GM19193 (cell line): ENCODE measurements around the gene CFAP90.
A peak's percentile ranks its signal among the peaks of the same experiment; 100 is the strongest.

Experiments
- POLR2A ChIP-seq: IDR thresholded peaks from 4 replicates; pipeline ENCODE4 v1.6.1; 2011; ENCODE audit not compliant: insufficient read depth, insufficient read length; ENCODE audit errors: extremely low read depth

The CFAP90 gene

DNA sequence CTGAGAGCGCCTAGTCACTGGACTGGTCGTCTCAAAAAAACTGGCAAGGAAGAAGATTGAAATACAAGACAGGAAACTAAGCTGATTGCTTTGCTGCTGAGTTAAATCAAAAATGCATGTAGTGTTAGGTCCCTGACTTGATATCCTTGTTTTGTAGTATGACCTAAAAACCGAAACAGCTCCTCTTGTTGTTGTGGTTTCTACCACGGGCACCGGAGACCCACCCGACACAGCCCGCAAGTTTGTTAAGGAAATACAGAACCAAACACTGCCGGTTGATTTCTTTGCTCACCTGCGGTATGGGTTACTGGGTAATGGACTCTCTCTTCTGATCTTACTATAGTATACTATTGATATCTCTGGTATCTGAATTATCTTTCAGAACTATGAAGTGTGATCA is 22.3 kb upstream of the CFAP90 start:
- TF ChIP-seq POLR2A = no peak

DNA sequence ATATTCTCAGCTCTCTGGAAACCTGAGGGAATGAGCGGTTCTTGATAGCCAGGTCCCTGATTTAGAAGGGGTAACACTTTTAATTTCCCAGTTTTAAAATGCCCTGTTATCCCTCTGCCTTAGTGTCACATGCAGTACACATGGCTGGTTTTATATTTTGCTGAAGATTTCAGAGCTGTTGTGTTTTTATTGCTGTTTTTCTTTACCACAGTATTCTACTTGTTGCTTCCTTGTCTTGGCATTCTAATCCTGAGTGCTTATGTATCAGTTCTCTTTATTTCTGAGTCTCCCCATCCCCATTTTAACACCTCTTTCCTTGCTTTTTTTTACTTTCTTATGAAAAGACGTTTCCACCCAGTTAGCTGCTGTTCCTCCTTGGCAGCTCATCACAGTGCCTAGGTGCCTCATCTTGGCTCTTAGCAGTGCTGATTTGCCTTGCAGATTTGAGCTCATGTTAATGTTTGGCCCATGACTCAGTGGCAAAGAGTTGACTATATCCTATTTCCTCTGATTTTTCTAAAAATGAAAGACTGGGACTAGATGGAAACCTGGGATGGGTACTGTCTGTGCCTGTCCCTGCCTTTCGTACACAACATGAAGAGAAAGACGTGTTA is 21.7 kb upstream of the CFAP90 start:
- no peak for TF ChIP-seq POLR2A

DNA sequence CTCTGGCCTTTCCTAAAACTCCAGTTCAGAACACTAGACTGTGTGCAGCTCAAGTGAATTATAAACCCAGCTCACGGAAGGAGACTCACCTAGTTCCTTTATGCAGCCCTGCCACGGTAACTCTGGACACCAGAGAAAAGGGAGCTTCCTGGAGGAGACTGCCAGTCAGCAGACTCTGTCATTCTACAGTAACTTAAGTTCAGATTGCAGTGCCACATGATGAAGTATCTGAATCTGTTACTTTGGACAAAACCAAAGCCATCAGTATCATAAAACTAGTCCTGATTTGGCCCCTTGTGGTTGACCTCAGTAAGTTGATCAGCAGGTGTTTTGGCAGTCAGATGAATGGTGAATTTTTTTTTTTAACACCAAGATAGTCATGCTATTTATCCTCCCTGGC is 20.7 kb upstream of the CFAP90 start:
- no peak for TF ChIP-seq POLR2A

DNA sequence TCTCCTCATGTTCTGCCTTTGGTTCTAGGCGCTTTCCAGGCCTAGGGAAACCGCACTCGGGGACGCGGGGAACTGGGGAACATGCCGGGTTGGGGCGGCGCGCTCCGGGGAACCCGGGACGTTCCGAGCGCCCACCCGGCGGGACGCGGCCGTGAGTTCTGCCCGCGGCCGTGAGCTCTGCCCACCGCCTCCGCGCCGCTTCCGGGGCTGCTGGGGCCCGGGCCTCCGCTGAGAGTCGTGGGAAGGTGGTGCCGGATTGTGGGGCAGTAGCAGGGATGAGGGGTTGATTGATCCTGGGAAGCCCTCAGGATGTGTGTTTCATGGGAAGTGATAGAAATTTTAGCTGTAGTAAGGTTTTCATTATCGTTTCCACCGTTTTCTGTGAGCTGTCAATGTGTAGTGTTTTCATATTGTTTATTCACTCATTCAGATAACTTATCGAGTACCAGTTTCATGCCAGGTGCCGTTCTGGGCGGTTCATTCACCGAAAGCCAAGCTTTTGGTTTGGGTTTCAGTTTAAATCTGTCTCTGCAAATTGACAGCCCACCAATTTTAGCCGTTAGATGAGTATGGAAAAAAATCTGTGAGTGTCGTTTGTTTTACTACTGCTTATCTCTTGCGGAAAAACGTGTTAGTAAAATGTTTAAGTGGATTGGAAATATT is 18.7 kb upstream of the CFAP90 start:
- no peak for TF ChIP-seq POLR2A

GRCh38 chr5:7868773-7869473 is 18.0 kb upstream of the CFAP90 start, which contains the start of the genes FASTKD3 and MTRR:
Gene FASTKD3 (minus strand): TSS chr5:7869031. CDS start chr5:7868083, 948 bp downstream.
Gene MTRR (plus strand): TSS chr5:7869148. CDS start chr5:7870795, 1,647 bp downstream.
- peak; percentile 93 for TF ChIP-seq POLR2A

- no peak for TF ChIP-seq POLR2A
These were observed 17.5 kb upstream of the CFAP90 start for GRCh38 chr5:7868427-7868772.

GRCh38 chr5:7867260-7867659 is 16.3 kb upstream of the CFAP90 start:
- TF ChIP-seq POLR2A = no peak

DNA sequence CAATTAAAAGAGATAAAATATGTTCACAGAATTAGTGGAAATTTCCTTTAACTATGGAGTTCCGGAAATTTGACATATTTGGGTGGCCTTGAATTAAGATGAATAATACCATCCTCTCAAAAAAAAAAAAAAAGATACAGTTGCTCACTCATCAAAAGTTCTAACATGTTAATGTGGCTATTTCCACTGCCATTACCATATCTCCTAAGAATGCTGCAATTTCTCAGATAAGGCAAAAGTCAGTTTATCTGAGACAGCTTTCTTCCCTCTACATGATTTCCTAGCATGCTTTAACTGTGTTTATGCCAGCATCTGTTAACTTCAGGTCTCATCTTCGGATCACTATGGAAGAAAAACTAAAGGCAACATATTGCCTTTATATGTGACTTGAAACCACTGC is 15.3 kb upstream of the CFAP90 start:
- TF ChIP-seq POLR2A = no peak

DNA sequence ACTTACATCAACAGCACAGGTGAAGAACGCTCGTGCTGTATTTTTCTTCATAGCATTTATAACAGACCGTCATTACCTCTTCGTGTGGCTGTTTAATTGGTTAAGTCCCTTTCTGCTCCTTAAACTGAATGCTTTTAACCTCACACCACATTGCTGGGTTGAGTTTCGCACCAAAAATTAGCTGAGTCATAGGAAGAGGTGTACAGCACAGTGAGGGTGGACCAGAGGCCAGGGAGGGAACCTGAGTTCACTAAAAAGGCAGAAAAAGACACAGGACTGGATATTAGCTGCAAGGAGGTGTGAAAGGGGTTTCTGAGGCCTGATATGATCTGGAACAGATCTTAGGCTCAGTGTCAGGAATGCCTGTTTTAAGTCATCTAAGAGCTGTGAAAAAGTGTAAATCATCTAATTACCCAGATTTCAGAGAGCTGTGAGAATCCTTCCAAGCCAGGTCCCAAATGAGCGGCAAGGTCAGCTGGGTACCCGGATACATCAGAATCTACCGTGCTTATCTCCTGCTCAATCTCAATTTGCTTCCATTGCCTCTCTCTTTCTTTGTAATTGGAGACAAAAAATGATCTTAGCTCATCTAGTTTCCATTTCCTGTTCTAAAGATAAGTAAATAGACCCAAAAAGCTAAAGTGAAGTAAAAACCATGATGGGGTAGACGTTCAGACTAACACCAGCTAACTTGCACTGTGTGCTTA is 7.1 kb upstream of the CFAP90 start:
- TF ChIP-seq POLR2A = no peak

GRCh38 chr5:7857361-7857760 is 6.4 kb upstream of the CFAP90 start:
- TF ChIP-seq POLR2A = no peak

GRCh38 chr5:7856855-7857254 is 5.9 kb upstream of the CFAP90 start:
- TF ChIP-seq POLR2A = no peak

- no peak for TF ChIP-seq POLR2A
These were observed 4.7 kb upstream of the CFAP90 start for GRCh38 chr5:7855611-7856010.

DNA sequence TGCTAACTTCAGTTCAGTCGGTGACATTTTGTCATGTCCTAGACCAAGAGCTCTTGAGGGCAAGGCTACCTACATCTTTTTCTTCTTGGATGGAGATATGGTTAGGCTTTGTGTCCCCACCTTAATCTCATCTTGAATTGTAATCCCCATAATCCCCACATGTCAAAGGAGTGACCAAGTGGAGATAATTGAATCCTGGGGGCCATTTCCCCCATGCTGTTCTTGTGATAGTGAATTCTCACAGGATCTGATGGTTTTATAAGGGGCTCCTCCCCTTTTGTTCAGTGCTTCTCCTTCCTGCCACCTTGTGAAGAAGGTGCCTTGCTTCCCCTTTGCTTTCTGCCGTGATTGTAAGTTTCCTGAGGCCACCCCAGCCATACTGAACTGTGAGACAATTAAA is 2.1 kb upstream of the CFAP90 start:
- no peak for TF ChIP-seq POLR2A

DNA sequence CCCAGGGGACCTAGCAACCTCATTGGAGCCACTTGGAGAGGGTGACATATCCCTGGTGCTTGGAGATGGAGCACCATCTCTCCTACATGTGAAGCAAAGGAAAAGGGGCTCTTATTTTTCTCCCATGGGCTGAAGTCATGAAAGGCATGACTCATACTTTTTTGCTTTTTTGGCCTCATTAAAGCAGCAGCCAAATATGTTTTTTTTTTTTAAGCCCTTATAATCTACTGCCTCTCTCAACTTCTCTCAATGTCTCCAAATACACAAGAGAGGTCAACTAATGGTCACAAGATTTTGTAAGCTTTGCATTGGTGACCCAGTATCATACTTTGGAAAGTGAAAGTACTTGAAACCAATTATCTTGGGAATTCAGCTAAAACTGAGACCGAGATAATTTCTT is 1.6 kb upstream of the CFAP90 start:
- no peak for TF ChIP-seq POLR2A

DNA sequence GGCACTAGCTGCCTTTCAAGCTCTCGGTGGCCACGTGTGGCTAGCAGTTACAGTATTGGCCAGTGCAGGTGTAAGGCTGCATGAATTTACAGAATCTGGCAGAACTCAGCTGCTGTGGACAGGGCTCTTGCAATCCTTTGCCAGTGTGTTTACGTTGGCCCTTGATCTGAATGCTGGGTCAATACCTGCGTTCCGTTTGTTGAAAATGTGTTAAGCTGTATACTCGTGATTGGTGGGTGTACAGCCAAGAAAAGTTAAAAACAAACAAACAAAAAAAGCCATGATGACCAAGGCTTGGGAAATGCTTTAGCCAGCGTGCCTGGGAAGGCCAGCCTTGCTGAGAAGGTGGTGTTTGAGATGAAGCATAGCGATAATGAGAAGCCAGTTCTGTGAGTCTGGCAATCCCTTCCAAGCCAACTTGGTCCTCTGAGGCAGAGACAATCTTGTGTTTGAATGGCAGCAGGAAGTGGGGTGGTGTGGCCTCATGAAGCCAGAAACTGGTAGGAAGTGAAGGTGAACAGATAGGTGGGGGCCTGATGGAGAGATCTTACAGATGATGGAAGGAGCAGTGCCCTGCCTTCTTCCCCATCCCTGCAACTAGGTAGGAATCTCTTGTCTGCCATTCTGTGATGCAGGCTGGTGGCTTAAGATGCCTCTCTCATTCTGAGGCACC is 820 bp upstream of the CFAP90 start:
- TF ChIP-seq POLR2A = no peak
